ENCODE measurements around the gene WDR83. TPM values are rescaled to one million over a fixed set of nuclear protein-coding genes. Genes with fewer than 3 reads are reported as not detected.

The WDR83 gene
- total RNA-seq, 4 donors from 2014 or later: 1.5 to 24.7 (median 8.5) TPM

- Histone ChIP-seq H3K9me3 (no peaks in the 10 kb centered on the region), H3K4me3 (no peak overlapping the region), H3K27me3 (no peaks in the 10 kb centered on the region), H3K4me1 (peaks cover 4 to 8% of the 10 kb centered on the region in 2 donors), H3K36me3 (no peaks in the 10 kb centered on the region), H3K27ac (no peak overlapping the region)
- intact Hi-C loops (cut with DNase I; ENCODE audit: low total_unique reads): no loop called here
- no peak for DNase-seq
- TF ChIP-seq, protein P1, sequence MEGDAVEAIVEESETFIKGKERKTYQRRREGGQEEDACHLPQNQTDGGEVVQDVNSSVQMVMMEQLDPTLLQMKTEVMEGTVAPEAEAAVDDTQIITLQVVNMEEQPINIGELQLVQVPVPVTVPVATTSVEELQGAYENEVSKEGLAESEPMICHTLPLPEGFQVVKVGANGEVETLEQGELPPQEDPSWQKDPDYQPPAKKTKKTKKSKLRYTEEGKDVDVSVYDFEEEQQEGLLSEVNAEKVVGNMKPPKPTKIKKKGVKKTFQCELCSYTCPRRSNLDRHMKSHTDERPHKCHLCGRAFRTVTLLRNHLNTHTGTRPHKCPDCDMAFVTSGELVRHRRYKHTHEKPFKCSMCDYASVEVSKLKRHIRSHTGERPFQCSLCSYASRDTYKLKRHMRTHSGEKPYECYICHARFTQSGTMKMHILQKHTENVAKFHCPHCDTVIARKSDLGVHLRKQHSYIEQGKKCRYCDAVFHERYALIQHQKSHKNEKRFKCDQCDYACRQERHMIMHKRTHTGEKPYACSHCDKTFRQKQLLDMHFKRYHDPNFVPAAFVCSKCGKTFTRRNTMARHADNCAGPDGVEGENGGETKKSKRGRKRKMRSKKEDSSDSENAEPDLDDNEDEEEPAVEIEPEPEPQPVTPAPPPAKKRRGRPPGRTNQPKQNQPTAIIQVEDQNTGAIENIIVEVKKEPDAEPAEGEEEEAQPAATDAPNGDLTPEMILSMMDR (IDR thresholded peaks at IDR 0.05): no peak
- TF ChIP-seq POLR2A (IDR thresholded peaks at IDR 0.05): no peak
Observed at GRCh38 chr19:12664406-12665280, 2.0 kb upstream of the WDR83 start.

- Histone ChIP-seq H3K36me3 (no peaks in the 10 kb centered on the region), H3K4me1 (peaks cover 4 to 10% of the 10 kb centered on the region in 2 donors), H3K27me3 (no peaks in the 10 kb centered on the region), H3K27ac (no peak overlapping the region), H3K9me3 (no peaks in the 10 kb centered on the region), H3K4me3 (no peak overlapping the region)
- intact Hi-C loops (cut with DNase I; ENCODE audit: low total_unique reads): no loop called here
- DNase-seq: no peak
- TF ChIP-seq POLR2A (IDR thresholded peaks at IDR 0.05): no peak
- TF ChIP-seq, protein P1 (IDR thresholded peaks at IDR 0.05): no peak
Observed at GRCh38 chr19:12665281-12665573, 1.4 kb upstream of the WDR83 start.

- H3K27ac ChIP-seq: peak overlapping the region in 1 of 2 donors; percentile 61
- peaks cover 10 to 14% of the 10 kb centered on the region in 2 donors for H3K4me1 ChIP-seq
- TF ChIP-seq POLR2A (IDR thresholded peaks at IDR 0.05): no peak
- TF ChIP-seq, protein P1 (IDR thresholded peaks at IDR 0.05): no peak
- no peaks in the 10 kb centered on the region for H3K27me3 ChIP-seq
- DNase-seq: no peak
- intact Hi-C loops (cut with DNase I; ENCODE audit: low total_unique reads): no loop called here
- no peaks in the 10 kb centered on the region for H3K36me3 ChIP-seq
- H3K9me3 ChIP-seq: no peaks in the 10 kb centered on the region
- peak overlapping the region; percentile 69 to 82 for H3K4me3 ChIP-seq
Observed at GRCh38 chr19:12665671-12666264, 839 bp upstream of the WDR83 start.

- TF ChIP-seq POLR2A (IDR thresholded peaks at IDR 0.05): no peak
- TF ChIP-seq, protein P1 (IDR thresholded peaks at IDR 0.05): no peak
- Histone ChIP-seq H3K36me3 (no peaks in the 10 kb centered on the region), H3K27ac (no peak overlapping the region), H3K4me1 (peaks cover 11 to 14% of the 10 kb centered on the region in 2 donors), H3K4me3 (peak overlapping the region in 1 of 2 donors; percentile 64), H3K9me3 (no peaks in the 10 kb centered on the region), H3K27me3 (no peaks in the 10 kb centered on the region)
- no peak for DNase-seq
- intact Hi-C loops (cut with DNase I; ENCODE audit: low total_unique reads): no loop called here
Observed at GRCh38 chr19:12667731-12668302, 1.2 kb downstream of the WDR83 start.

- DNase-seq: no peak
- peak overlapping the region; percentile 64 to 98 for H3K4me3 ChIP-seq
- peaks cover 11 to 14% of the 10 kb centered on the region in 2 donors for H3K4me1 ChIP-seq
- H3K9me3 ChIP-seq: no peaks in the 10 kb centered on the region
- H3K36me3 ChIP-seq: no peaks in the 10 kb centered on the region
- TF ChIP-seq, protein P1 (IDR thresholded peaks at IDR 0.05): no peak
- no peak for TF ChIP-seq POLR2A (IDR thresholded peaks at IDR 0.05)
- no peaks in the 10 kb centered on the region for H3K27me3 ChIP-seq
- intact Hi-C loops (cut with DNase I; ENCODE audit: low total_unique reads): no loop called here
- H3K27ac ChIP-seq: peak overlapping the region; percentile 95 to 99
Observed at GRCh38 chr19:12668346-12668745, 1.7 kb downstream of the WDR83 start.

Measured in uterus (tissue), 4 donors.